Stimulated activated CD8-positive, alpha-beta memory T cell treated with anti-CD3 and anti-CD28 coated beads, Interleukin-2, amount 100 ng/mL, for 1 hour (primary cell): Measurements from ENCODE around the gene RIOK1.
"Not testable (repeated sequence)": the region's sequence is repeated elsewhere in the genome, so short reads cannot be mapped to it uniquely, and the experiment has no call there.

Experiments used
- DNase-seq, 2 donors: peaks; one replicate each; pipeline ENCODE4 v3.0.0-alpha.2; 2020; ENCODE audit warnings: low read depth in 2 of 2

RIOK1 gene

GRCh38 chr6:7441048-7441775, 51.6 kb downstream of the RIOK1 start:
- no peak for DNase-seq

- no peak for DNase-seq
Observed at GRCh38 chr6:7442467-7442866, 52.9 kb downstream of the RIOK1 start.

DNA sequence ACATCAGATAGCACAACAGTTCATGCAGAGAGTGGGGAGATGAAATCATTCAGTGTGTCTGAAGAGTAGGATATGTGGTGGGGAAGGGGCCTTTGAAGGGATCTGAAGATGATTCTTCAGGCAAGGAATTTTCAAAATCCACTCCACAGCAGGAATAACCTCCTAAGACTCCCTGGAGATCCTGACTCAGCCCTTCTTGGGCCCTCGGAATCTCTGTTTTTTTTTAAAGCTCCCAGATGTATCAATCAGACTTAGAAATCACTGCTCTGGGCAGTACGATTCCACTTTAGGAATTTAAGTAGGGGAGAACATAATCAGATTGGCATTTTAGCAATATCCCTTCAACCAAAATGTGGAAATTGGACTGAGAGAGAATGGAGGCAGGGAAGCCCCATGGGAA, 55.5 kb downstream of the RIOK1 start:
- DNase-seq: no peak

DNA sequence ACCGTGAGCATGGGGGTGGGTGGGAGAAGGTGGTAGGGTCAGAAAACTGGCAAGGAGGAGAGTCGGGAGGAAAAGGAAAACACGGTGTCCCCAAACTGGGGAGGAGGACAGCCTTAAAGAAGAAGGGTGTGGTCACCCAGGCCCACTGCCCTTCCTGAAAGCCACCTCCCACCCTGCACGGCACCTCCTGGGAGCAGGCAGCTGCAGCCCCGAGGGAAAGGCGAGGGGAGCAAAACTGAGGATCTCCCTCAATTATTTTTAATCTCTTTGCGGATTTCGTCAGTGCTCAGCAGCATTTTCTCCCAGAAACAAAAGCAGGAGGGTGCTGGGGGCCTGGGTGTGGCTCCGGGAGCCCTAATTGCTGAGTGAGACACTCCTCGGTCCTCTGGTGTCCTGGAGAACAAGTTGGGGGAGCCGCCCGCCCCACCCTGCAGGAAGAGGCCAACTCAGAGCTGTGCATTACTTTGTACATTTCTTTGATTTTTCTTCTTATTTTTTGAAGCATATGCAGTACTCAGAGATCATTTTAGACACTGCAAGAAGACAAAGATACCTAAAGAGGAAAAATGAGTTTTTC, 56.4 kb downstream of the RIOK1 start:
- no peak for DNase-seq

GRCh38 chr6:7446619-7447325, 57.2 kb downstream of the RIOK1 start:
- no peak for DNase-seq

DNA sequence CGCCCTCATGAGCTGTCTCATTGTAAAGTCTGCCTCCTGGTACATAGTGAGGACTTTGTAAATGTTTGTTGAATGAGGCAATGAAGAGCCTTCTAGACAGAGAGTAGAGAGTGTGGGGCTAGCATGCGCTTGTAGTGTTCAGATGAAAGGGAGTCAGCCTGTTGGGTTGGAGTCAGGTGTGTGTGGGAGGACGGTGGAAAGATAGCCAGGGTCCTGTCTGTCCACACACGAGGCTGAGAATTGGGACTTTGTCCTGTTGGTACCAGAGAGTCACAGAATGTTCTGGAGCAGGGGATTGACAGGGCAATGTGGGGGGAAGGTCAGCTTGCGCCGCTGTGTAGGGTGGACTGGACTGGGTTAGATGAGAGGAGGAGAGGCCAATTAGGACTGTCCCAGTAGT, 58.6 kb downstream of the RIOK1 start:
- DNase-seq: no peak

- no peak for DNase-seq
Observed at GRCh38 chr6:7449018-7449417, 59.4 kb downstream of the RIOK1 start.

DNA sequence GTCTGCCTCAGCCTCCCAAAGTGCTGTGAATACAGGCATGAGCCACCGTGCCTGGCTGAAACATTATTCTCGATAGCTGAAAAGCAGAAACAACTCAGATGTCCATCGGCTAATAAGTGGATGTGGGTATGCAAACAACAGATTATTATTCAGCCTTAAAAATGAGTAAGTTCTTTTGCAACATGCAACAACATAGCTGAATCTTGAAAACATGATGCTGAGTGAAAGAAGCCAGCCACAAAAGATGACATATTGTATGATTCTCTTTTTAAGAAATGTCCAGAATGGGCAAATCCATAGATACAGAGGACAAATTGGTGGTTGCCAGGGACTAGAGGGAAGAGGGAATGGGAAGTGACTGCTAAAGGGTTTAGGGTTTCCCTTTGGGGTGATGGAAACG, 61.7 kb downstream of the RIOK1 start:
- DNase-seq: no peak

DNA sequence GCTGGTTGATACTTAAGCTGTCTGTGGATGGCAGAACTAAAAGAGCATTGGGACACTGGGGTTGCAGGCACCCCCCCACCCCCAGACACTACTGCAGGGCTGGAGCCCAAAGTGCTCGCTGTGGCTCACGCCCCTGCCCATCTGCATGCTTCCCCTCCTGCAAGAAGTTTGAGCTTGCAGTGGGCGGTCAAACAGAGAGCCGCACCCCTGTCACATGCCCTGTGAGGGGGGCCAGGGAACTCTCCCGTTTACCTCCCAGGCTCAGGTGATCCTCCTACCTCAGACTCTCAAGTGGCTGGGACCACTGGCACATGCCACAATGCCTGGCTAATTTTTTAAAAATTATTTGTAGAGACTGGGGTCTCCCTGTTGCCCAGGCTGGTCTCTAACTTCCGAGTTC, 63.3 kb downstream of the RIOK1 start:
- DNase-seq: no peak

DNA sequence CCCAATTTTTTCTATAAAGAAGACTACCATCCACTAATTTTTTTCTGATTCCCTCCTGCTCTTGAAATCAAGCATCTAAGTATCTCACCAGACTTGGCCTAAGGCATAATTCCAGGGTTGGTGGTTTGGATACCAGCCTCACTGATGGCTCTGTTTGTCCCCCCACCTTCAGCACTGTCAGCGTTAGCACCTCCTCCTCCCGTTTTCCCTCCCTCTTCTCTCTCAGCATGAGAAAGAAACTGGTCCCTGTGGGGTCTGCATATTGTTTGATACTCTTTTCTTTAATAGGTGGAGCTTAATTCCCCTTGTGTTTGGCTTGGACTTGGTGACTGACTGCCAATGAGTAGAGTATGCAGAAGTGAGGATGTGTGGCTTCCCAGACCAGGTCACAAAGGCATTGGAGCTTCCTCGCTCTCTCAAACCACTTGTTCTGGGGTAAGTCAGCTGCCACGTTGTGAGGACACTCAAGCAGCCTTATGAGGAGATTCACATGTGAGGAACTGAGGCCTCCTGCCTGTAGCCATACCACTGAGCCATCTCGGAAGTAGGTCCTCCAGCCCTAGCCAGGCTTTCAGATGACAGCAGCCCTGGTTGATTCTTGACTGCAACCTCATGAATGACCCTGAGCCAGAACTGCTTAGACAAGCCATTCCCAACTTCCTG, 65.2 kb downstream of the RIOK1 start:
- DNase-seq: no peak

DNA sequence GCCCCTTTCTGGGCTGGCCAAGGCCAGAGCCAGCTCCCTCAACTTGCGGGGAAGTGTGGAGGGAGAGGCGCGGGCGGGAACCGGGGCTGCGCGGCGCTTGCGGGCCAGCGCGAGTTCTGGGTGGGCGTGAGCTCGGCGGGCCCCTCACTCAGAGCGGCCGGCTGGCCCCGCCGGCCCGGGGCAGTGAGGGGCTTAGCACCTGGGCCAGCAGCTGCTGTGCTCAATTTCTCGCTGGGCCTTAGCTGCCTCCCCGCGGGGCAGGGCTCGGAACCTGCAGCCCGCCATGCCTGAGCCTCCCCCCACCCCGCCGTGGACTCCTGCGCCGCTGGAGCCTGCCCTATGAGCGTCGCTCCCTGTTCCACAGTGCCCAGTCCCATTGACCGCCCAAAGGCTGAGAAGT, 66.7 kb downstream of the RIOK1 start:
- DNase-seq: not testable (repeated sequence)

GRCh38 chr6:7461416-7461815, 71.8 kb downstream of the RIOK1 start:
- no peak for DNase-seq

- no peak for DNase-seq
Observed at GRCh38 chr6:7463785-7464184, 74.2 kb downstream of the RIOK1 start.

GRCh38 chr6:7467007-7467897, 77.6 kb downstream of the RIOK1 start:
- no peak for DNase-seq
